Sigmoid colon (tissue), 4 donors: ENCODE data around the gene TMEM256.

Experiments used
- EP300 ChIP-seq, 4 donors: sonication (generic); formaldehyde crosslinking; IDR thresholded peaks; one replicate each; pipeline ENCODE4 v1.6.1; 2017; ENCODE audit warnings: antibody characterized with exemption in 4 of 4
- POLR2A ChIP-seq, 2 donors: fragments of 450-650 bp; IDR thresholded peaks; one replicate each; pipeline ENCODE4 v1.6.1; 2016; ENCODE audit warnings: antibody characterized with exemption in 2 of 2, mild to moderate bottlenecking in 2 of 2, moderate library complexity in 2 of 2
- TF ChIP-seq, protein P1 (sequence below), 4 experiments: fragments of 450-650 bp in 3 of 4; fragments of 200-600 bp in 1 of 4; IDR thresholded peaks; one replicate each; pipeline ENCODE4 v1.5.1; 2016 to 2019; ENCODE audit warnings: antibody characterized with exemption in 4 of 4, mild to moderate bottlenecking in 3 of 4, moderate library complexity in 2 of 4

DNA sequence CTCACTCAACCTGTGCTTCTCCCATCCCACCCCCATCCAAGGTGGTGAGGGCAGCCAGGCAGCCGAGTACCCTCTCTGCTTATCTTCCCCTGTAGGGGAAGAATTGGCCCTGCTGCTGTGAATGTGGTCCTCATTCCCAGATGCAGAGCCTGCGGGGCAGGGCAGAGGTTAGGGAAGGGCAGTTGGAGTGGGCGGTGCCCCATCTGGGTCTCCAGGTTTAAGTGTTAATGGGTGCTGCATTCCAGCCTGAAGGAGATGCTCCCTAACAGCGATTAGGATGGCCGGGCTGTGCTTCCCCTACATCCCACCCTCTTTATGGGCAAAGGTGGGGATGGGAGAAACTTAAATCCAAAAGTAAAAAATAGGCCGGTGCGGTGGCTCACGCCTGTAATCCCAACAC is 36.8 kb downstream of the TMEM256 start:
- TF ChIP-seq, protein P1, sequence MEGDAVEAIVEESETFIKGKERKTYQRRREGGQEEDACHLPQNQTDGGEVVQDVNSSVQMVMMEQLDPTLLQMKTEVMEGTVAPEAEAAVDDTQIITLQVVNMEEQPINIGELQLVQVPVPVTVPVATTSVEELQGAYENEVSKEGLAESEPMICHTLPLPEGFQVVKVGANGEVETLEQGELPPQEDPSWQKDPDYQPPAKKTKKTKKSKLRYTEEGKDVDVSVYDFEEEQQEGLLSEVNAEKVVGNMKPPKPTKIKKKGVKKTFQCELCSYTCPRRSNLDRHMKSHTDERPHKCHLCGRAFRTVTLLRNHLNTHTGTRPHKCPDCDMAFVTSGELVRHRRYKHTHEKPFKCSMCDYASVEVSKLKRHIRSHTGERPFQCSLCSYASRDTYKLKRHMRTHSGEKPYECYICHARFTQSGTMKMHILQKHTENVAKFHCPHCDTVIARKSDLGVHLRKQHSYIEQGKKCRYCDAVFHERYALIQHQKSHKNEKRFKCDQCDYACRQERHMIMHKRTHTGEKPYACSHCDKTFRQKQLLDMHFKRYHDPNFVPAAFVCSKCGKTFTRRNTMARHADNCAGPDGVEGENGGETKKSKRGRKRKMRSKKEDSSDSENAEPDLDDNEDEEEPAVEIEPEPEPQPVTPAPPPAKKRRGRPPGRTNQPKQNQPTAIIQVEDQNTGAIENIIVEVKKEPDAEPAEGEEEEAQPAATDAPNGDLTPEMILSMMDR (IDR thresholded peaks at IDR 0.05), result no peak
- no peak for TF ChIP-seq POLR2A (IDR thresholded peaks at IDR 0.05)
- no peak for TF ChIP-seq EP300 (IDR thresholded peaks at IDR 0.05)
